SK-N-MC (cell line): ENCODE results near the gene CRYGC.

Experiments used
- EZH2 ChIP-seq: fragments of 200-600 bp; sonication (generic); IDR thresholded peaks from one replicate; pipeline ENCODE4 v1.6.1; 2017; ENCODE audit warnings: antibody characterized with exemption
- FOXP2 ChIP-seq: optimal IDR thresholded peaks from 2 replicates; pipeline ENCODE3; 2011; ENCODE audit warnings: mild to moderate bottlenecking, moderate library complexity; ENCODE audit not compliant: insufficient read depth; ENCODE audit errors: extremely low read length, control extremely low read depth
- POLR2AphosphoS5 ChIP-seq: IDR thresholded peaks from 2 replicates; pipeline ENCODE4 v1.6.1; 2012; ENCODE audit warnings: mild to moderate bottlenecking, low read depth, low read length, borderline replicate concordance

DNA sequence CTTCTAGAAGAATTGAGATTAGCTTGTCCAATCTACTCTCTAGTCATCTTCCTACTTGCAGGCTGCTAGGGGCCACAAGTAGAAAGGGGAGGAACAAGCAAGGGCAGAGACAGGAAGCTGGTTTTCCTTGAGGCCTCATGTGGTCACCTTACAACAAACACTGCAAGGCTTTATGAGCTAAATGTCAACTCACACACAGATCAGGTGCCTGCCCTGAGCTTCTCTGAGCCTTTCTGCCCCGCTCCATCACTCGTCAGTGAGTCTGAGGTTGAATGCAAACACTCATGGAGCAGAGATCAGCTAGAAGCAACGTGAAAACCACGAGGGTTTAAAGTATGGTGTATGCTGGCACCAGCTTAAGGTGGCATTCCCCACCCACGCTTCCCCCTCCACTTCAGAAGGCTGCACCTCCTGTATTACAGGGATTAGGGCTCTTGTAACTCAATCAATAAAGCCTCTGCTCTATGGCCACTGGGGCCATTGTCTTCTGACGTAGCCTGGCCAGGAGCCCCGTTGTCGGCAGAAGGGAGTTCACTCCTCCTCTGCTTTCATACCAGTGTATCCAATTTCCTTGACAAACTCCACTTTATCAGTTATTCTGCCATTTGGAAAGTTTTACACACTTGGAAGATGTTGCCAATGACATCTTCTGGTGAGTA is 5.4 kb upstream of the CRYGC start:
- no peak for TF ChIP-seq EZH2
- no peak for TF ChIP-seq POLR2AphosphoS5
- no peak for TF ChIP-seq FOXP2
